Measurements from ENCODE around the gene NFS1. TPM values are rescaled to one million over a fixed set of nuclear protein-coding genes. Genes with fewer than 3 reads are reported as not detected.

NFS1 gene
- total RNA-seq, 1 experiment from 2014 or later: 69.8 TPM

DNA sequence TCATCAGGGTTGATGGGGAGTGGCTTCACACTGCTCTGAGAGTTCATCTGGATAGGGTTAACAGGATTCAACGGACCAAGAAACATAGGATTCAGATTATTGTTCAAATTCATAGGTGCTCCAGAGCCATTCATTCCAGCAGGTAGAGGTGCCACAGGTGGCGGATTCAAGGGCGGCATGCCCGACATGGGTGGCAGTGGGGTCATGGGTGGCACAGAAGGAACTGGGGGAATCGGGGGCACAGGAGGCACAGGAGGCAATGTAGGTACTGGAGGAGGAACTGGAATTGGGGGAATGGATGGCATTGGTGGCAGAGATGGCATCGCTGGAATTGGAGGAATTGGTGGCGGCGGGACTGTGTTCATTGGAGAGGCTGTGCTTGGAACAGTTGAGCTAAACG is 44.7 kb downstream of the NFS1 start:
- CTCF ChIA-PET: no interaction called here
- H3K27me3 Mint-ChIP-seq (ENCODE audit: insufficient read depth, unreplicated experiment): no peaks in the 10 kb centered on the region
- no peaks in the 10 kb centered on the region for H3K4me1 ChIP-seq
- BruUV-seq (replicated peaks): no TSS peak
- peaks cover 28% of the 10 kb centered on the region for H3K36me3 Mint-ChIP-seq (ENCODE audit: insufficient read depth, unreplicated experiment)
- intact Hi-C loops (cut with micrococcal nuclease; ENCODE audit: unreplicated experiment): no loop called here
- no peaks in the 10 kb centered on the region for H3K9me3 Mint-ChIP-seq (ENCODE audit: unreplicated experiment)
- no peak for TF ChIP-seq CTCF (IDR thresholded peaks at IDR 0.05; ENCODE audit: insufficient read depth in 1 of 2, low read depth in 1 of 2, low read length in 1 of 2, severe bottlenecking in 1 of 2, unreplicated experiment in 1 of 2)
- no peak overlapping the region for H3K4me3 Mint-ChIP-seq (ENCODE audit: unreplicated experiment)
- H3K27me3 ChIP-seq (replicated peaks; ENCODE audit: control insufficient read depth, insufficient read depth, low read length): no peaks in the 10 kb centered on the region
- no peak overlapping the region for H3K27ac Mint-ChIP-seq (ENCODE audit: unreplicated experiment)
- POLR2A ChIA-PET: no interaction called here
- no peaks in the 10 kb centered on the region for H3K9me3 ChIP-seq
- DNase-seq: no peak
- H3K4me1 Mint-ChIP-seq (ENCODE audit: low read depth, unreplicated experiment): peaks cover 13% of the 10 kb centered on the region
- no peak overlapping the region for H3K4me3 ChIP-seq (ENCODE audit: low read depth, low read length)
- peaks cover 11% of the 10 kb centered on the region for H3K36me3 ChIP-seq (ENCODE audit: control insufficient read depth, insufficient read depth, low read length)

- no peak for TF ChIP-seq CTCF (IDR thresholded peaks at IDR 0.05; ENCODE audit: insufficient read depth in 1 of 2, low read depth in 1 of 2, low read length in 1 of 2, severe bottlenecking in 1 of 2, unreplicated experiment in 1 of 2)
- no peak for DNase-seq
- no peak overlapping the region for H3K27ac Mint-ChIP-seq (ENCODE audit: unreplicated experiment)
- no peaks in the 10 kb centered on the region for H3K27me3 ChIP-seq (replicated peaks; ENCODE audit: control insufficient read depth, insufficient read depth, low read length)
- H3K4me3 Mint-ChIP-seq (ENCODE audit: unreplicated experiment): no peak overlapping the region
- POLR2A ChIA-PET: no interaction called here
- H3K36me3 ChIP-seq (ENCODE audit: control insufficient read depth, insufficient read depth, low read length): peaks cover 11% of the 10 kb centered on the region
- TSS peak; percentile 1 for BruUV-seq (replicated peaks)
- intact Hi-C loops (cut with micrococcal nuclease; ENCODE audit: unreplicated experiment): no loop called here
- peaks cover 33% of the 10 kb centered on the region for H3K36me3 Mint-ChIP-seq (ENCODE audit: insufficient read depth, unreplicated experiment)
- H3K4me3 ChIP-seq (ENCODE audit: low read depth, low read length): no peak overlapping the region
- peaks cover 13% of the 10 kb centered on the region for H3K4me1 Mint-ChIP-seq (ENCODE audit: low read depth, unreplicated experiment)
- H3K4me1 ChIP-seq: no peaks in the 10 kb centered on the region
- CTCF ChIA-PET: no interaction called here
- H3K9me3 ChIP-seq: no peaks in the 10 kb centered on the region
- H3K27me3 Mint-ChIP-seq (ENCODE audit: insufficient read depth, unreplicated experiment): no peaks in the 10 kb centered on the region
- H3K9me3 Mint-ChIP-seq (ENCODE audit: unreplicated experiment): no peaks in the 10 kb centered on the region
Observed at GRCh38 chr20:35653893-35654292, 45.3 kb downstream of the NFS1 start.

- ChIA-PET CTCF (no interaction called here), POLR2A (no interaction called here)
- no peaks in the 10 kb centered on the region for H3K4me1 ChIP-seq
- Mint-ChIP-seq H3K36me3 (ENCODE audit: insufficient read depth, unreplicated experiment) (peaks cover 38% of the 10 kb centered on the region), H3K27ac (ENCODE audit: unreplicated experiment) (no peak overlapping the region), H3K27me3 (ENCODE audit: insufficient read depth, unreplicated experiment) (no peaks in the 10 kb centered on the region), H3K4me1 (ENCODE audit: low read depth, unreplicated experiment) (peaks cover 13% of the 10 kb centered on the region), H3K4me3 (ENCODE audit: unreplicated experiment) (no peak overlapping the region), H3K9me3 (ENCODE audit: unreplicated experiment) (no peaks in the 10 kb centered on the region)
- H3K36me3 ChIP-seq (ENCODE audit: control insufficient read depth, insufficient read depth, low read length): peaks cover 11% of the 10 kb centered on the region
- intact Hi-C loops (cut with micrococcal nuclease; ENCODE audit: unreplicated experiment): no loop called here
- no peak overlapping the region for H3K4me3 ChIP-seq (ENCODE audit: low read depth, low read length)
- no TSS peak for BruUV-seq (replicated peaks)
- TF ChIP-seq CTCF (IDR thresholded peaks at IDR 0.05; ENCODE audit: insufficient read depth in 1 of 2, low read depth in 1 of 2, low read length in 1 of 2, severe bottlenecking in 1 of 2, unreplicated experiment in 1 of 2): no peak
- H3K27me3 ChIP-seq (replicated peaks; ENCODE audit: control insufficient read depth, insufficient read depth, low read length): no peaks in the 10 kb centered on the region
- no peak for DNase-seq
- no peaks in the 10 kb centered on the region for H3K9me3 ChIP-seq
Observed at GRCh38 chr20:35653430-35653734, 45.8 kb downstream of the NFS1 start.
